ENCODE results near the gene VSIG2.

- TF ChIP-seq, protein P1, sequence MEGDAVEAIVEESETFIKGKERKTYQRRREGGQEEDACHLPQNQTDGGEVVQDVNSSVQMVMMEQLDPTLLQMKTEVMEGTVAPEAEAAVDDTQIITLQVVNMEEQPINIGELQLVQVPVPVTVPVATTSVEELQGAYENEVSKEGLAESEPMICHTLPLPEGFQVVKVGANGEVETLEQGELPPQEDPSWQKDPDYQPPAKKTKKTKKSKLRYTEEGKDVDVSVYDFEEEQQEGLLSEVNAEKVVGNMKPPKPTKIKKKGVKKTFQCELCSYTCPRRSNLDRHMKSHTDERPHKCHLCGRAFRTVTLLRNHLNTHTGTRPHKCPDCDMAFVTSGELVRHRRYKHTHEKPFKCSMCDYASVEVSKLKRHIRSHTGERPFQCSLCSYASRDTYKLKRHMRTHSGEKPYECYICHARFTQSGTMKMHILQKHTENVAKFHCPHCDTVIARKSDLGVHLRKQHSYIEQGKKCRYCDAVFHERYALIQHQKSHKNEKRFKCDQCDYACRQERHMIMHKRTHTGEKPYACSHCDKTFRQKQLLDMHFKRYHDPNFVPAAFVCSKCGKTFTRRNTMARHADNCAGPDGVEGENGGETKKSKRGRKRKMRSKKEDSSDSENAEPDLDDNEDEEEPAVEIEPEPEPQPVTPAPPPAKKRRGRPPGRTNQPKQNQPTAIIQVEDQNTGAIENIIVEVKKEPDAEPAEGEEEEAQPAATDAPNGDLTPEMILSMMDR (IDR thresholded peaks at IDR 0.05; ENCODE audit: insufficient read depth, low read length): no peak
- TF ChIP-seq POLR2AphosphoS5 (IDR thresholded peaks at IDR 0.05; ENCODE audit: low read depth): no peak
- TF ChIP-seq, protein P2, sequence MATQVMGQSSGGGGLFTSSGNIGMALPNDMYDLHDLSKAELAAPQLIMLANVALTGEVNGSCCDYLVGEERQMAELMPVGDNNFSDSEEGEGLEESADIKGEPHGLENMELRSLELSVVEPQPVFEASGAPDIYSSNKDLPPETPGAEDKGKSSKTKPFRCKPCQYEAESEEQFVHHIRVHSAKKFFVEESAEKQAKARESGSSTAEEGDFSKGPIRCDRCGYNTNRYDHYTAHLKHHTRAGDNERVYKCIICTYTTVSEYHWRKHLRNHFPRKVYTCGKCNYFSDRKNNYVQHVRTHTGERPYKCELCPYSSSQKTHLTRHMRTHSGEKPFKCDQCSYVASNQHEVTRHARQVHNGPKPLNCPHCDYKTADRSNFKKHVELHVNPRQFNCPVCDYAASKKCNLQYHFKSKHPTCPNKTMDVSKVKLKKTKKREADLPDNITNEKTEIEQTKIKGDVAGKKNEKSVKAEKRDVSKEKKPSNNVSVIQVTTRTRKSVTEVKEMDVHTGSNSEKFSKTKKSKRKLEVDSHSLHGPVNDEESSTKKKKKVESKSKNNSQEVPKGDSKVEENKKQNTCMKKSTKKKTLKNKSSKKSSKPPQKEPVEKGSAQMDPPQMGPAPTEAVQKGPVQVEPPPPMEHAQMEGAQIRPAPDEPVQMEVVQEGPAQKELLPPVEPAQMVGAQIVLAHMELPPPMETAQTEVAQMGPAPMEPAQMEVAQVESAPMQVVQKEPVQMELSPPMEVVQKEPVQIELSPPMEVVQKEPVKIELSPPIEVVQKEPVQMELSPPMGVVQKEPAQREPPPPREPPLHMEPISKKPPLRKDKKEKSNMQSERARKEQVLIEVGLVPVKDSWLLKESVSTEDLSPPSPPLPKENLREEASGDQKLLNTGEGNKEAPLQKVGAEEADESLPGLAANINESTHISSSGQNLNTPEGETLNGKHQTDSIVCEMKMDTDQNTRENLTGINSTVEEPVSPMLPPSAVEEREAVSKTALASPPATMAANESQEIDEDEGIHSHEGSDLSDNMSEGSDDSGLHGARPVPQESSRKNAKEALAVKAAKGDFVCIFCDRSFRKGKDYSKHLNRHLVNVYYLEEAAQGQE (IDR thresholded peaks at IDR 0.05; ENCODE audit: insufficient replicate concordance, low read depth): no peak
- TF ChIP-seq GABPA (IDR thresholded peaks at IDR 0.05; ENCODE audit: low read depth): no peak
Measured at GRCh38 chr11:124751391-124751740, 689 bp downstream of the VSIG2 start.

Measured in HL-60 (cell line).